HCT116 (cell line): ENCODE measurements around the gene MUS81. TPM values are rescaled to one million over a fixed set of nuclear protein-coding genes. Genes with fewer than 3 reads are reported as not detected.

Source experiments
- EZH2phosphoT487 ChIP-seq: fragments of 200-600 bp; IDR thresholded peaks from 2 replicates; pipeline ENCODE4 v1.6.1; 2018; ENCODE audit warnings: antibody characterized with exemption, borderline replicate concordance
- POLR2A ChIP-seq: IDR thresholded peaks from 2 replicates; pipeline ENCODE4 v1.7.0; 2011; ENCODE audit warnings: borderline replicate concordance; ENCODE audit not compliant: insufficient read depth, insufficient read length; ENCODE audit errors: extremely low read depth
- POLR2AphosphoS5 ChIP-seq: IDR thresholded peaks from 2 replicates; pipeline ENCODE4 v1.6.1; 2011; ENCODE audit warnings: mild to moderate bottlenecking, low read depth, low read length, moderate library complexity
- SP1 ChIP-seq: IDR thresholded peaks from 2 replicates; pipeline ENCODE4 v1.6.1; 2012; ENCODE audit warnings: low read depth
- ZNF274 ChIP-seq: fragments of 200-500 bp; sonication (Bioruptor generic); IDR thresholded peaks from 2 replicates; pipeline ENCODE4 v1.6.1; 2014; ENCODE audit warnings: mild to moderate bottlenecking, low read depth, low read length, inconsistent platforms
- total RNA-seq: library from RNA; stranded (reverse); gene quantifications from one replicate; pipeline ENCODE4 v1.2.1, GENCODE V29; 2021; ENCODE audit not compliant: unreplicated experiment
- TF ChIP-seq, protein P1 (sequence below): IDR thresholded peaks from 2 replicates; pipeline ENCODE4 v1.6.1; 2012; ENCODE audit warnings: low read depth
- TF ChIP-seq, protein P2 (sequence below), 3 experiments: fragments of 200-600 bp in 1 of 3; sonication (generic) in 1 of 3; IDR thresholded peaks in 2 of 3; conservative IDR thresholded peaks in 1 of 3; 2 replicates each; pipeline ENCODE4 v1.5.1; 2012 to 2017; ENCODE audit warnings: low read depth in 2 of 3, low read length in 2 of 3, antibody characterized with exemption in 1 of 3, borderline replicate concordance in 1 of 3, control low read depth in 1 of 3, mild to moderate bottlenecking in 1 of 3, mixed read lengths in 1 of 3, mixed run types in 1 of 3, moderate library complexity in 1 of 3; ENCODE audit not compliant: insufficient read depth in 1 of 3

MUS81 gene
- total RNA-seq, 1 experiment from 2014 or later: 47.2 TPM

DNA sequence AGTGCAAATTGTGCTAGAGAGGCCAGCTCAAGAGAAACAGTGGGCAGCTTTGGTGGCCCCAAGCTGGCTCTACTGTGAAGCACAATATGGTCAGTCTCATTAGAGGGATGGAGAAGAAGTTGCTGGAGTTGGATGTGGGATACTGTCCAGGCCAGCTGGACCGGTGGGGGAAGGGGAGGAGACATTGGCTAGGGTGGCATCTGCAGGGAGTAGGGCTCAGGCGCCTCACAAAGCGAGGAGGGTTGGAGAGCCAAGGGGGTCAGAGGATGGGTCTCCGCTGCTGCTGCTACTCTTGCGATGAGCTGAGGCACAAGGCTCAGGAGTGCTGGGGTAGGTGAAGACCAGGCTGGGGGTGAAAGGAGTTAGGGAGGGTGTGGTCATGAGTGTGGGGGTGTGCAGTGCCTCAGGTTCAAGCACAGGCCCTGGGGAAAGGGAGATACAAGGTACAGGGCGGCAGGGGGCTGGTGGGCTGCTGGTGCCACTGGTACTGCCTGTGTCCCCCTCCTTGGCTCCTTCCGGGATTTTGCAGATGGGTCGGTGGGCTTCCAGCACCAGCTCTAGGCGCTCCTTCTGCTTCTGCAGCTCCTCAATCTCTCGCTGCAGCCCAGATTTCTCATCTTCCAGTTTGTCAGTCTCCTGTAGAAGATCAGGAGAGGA lies 32.6 kb downstream of the MUS81 start (continued):
- TF ChIP-seq, protein P1, sequence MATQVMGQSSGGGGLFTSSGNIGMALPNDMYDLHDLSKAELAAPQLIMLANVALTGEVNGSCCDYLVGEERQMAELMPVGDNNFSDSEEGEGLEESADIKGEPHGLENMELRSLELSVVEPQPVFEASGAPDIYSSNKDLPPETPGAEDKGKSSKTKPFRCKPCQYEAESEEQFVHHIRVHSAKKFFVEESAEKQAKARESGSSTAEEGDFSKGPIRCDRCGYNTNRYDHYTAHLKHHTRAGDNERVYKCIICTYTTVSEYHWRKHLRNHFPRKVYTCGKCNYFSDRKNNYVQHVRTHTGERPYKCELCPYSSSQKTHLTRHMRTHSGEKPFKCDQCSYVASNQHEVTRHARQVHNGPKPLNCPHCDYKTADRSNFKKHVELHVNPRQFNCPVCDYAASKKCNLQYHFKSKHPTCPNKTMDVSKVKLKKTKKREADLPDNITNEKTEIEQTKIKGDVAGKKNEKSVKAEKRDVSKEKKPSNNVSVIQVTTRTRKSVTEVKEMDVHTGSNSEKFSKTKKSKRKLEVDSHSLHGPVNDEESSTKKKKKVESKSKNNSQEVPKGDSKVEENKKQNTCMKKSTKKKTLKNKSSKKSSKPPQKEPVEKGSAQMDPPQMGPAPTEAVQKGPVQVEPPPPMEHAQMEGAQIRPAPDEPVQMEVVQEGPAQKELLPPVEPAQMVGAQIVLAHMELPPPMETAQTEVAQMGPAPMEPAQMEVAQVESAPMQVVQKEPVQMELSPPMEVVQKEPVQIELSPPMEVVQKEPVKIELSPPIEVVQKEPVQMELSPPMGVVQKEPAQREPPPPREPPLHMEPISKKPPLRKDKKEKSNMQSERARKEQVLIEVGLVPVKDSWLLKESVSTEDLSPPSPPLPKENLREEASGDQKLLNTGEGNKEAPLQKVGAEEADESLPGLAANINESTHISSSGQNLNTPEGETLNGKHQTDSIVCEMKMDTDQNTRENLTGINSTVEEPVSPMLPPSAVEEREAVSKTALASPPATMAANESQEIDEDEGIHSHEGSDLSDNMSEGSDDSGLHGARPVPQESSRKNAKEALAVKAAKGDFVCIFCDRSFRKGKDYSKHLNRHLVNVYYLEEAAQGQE: no peak
- TF ChIP-seq EZH2phosphoT487 (no peak), POLR2A (no peak), SP1 (no peak), ZNF274 (no peak), POLR2AphosphoS5 (no peak; the same call in none of the 2 replicates)
- TF ChIP-seq, protein P2, sequence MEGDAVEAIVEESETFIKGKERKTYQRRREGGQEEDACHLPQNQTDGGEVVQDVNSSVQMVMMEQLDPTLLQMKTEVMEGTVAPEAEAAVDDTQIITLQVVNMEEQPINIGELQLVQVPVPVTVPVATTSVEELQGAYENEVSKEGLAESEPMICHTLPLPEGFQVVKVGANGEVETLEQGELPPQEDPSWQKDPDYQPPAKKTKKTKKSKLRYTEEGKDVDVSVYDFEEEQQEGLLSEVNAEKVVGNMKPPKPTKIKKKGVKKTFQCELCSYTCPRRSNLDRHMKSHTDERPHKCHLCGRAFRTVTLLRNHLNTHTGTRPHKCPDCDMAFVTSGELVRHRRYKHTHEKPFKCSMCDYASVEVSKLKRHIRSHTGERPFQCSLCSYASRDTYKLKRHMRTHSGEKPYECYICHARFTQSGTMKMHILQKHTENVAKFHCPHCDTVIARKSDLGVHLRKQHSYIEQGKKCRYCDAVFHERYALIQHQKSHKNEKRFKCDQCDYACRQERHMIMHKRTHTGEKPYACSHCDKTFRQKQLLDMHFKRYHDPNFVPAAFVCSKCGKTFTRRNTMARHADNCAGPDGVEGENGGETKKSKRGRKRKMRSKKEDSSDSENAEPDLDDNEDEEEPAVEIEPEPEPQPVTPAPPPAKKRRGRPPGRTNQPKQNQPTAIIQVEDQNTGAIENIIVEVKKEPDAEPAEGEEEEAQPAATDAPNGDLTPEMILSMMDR (IDR thresholded peaks at IDR 0.05 in 2 of 3, conservative IDR thresholded peaks at IDR 0.05 in 1 of 3; ENCODE audit: borderline replicate concordance in 1 of 3, insufficient read depth in 1 of 3, low read depth in 2 of 3, low read length in 2 of 3): no peak
